Hepatocyte (in vitro differentiated cells): ENCODE results near the gene SMIM13.

Experiments
- CTCF ChIP-seq: fragments of 200-600 bp; sonication (generic); IDR thresholded peaks from 2 replicates; pipeline ENCODE4 v1.5.1; 2016; ENCODE audit warnings: antibody characterized with exemption, mild to moderate bottlenecking; ENCODE audit not compliant: poor library complexity
- EZH2phosphoT487 ChIP-seq: fragments of 200-600 bp; sonication (generic); IDR thresholded peaks from one replicate; pipeline ENCODE4 v1.6.1; 2018; ENCODE audit warnings: antibody characterized with exemption, mild to moderate bottlenecking, low read depth, moderate library complexity; ENCODE audit not compliant: unreplicated experiment, severe bottlenecking

- TF ChIP-seq EZH2phosphoT487, result no peak
- TF ChIP-seq CTCF, result no peak
These were observed 43.2 kb downstream of the SMIM13 start for GRCh38 chr6:11136809-11137208.
